WI38 (cell line): ENCODE results near the gene NOS1AP.

ENCODE experiments used
- H3K4me3 ChIP-seq: 2 replicates; pipeline ENCODE4 v1.5.1; 2011; ENCODE audit warnings: low read depth, mild to moderate bottlenecking, control low read depth, low read length
- TF ChIP-seq, protein P1 (sequence below): IDR thresholded peaks from 2 replicates; pipeline ENCODE4 v1.5.1; 2012; ENCODE audit warnings: low read depth, mild to moderate bottlenecking, control low read depth, low read length

NOS1AP gene

GRCh38 chr1:162328512-162328911, 259.0 kb downstream of the NOS1AP start:
- H3K4me3 ChIP-seq, result no peak overlapping the region
- TF ChIP-seq, protein P1, sequence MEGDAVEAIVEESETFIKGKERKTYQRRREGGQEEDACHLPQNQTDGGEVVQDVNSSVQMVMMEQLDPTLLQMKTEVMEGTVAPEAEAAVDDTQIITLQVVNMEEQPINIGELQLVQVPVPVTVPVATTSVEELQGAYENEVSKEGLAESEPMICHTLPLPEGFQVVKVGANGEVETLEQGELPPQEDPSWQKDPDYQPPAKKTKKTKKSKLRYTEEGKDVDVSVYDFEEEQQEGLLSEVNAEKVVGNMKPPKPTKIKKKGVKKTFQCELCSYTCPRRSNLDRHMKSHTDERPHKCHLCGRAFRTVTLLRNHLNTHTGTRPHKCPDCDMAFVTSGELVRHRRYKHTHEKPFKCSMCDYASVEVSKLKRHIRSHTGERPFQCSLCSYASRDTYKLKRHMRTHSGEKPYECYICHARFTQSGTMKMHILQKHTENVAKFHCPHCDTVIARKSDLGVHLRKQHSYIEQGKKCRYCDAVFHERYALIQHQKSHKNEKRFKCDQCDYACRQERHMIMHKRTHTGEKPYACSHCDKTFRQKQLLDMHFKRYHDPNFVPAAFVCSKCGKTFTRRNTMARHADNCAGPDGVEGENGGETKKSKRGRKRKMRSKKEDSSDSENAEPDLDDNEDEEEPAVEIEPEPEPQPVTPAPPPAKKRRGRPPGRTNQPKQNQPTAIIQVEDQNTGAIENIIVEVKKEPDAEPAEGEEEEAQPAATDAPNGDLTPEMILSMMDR, result no peak

GRCh38 chr1:162329826-162330225, 260.3 kb downstream of the NOS1AP start:
- no peak overlapping the region for H3K4me3 ChIP-seq
- TF ChIP-seq, protein P1, result no peak

GRCh38 chr1:162333991-162334390, 264.5 kb downstream of the NOS1AP start:
- TF ChIP-seq, protein P1, result no peak
- no peak overlapping the region for H3K4me3 ChIP-seq

- H3K4me3 ChIP-seq, result no peak overlapping the region
- TF ChIP-seq, protein P1, result no peak
Measured at GRCh38 chr1:162335126-162335525, 265.6 kb downstream of the NOS1AP start.

DNA sequence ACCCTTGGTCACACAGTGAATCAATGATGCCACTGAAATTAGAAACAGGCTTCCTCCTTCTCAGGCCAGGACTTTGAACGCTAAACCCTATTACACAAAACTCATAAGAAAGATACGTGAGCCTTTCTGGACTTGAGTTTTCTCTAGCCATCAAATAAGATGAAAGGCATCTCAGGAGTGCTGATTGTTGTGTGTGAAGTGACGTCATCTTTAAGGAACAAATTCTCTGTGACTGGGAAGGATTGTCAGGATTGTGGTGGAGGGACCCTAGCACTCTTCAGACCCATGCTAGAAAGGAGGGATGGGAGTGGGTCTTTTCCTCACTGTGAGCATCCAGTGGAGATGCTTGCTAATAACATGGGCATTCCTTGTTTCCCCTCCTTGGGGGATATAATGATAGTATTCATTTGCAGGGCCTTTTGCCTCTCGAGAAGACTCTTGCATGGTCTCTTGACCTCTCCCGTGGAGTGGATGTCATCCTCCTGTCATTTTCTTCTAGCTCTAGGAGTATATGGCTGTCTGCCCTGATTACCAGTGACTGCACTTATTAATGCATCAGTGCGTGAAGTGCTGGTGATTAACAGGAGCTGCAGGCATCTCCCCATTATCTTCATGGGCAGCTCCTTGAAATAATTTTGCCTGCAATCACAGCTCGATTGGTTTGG, 267.3 kb downstream of the NOS1AP start:
- TF ChIP-seq, protein P1, result no peak

DNA sequence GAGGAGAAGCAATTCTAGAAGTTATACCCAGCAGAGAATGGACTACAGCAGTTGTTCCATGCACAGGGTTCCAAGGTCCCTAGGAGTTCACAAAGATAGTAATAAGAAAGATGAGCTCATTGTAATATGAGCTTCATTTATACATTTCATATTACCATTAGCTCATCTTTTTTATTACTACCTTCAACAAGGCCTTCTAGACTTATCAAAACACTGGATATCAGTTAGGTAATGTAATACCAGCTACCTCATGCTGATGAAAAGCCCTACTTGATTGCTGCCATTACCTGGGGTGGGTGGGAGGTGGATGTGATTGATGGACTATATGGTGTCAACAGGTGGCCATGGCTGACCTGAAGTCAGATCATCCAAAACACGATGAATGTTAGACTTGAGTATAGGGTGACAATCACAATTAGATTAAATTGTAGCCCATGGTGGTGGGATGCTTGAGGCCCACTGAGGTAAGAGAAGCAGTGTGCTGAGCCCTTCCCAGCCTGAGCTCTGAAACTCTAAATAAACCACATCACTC, 273.0 kb downstream of the NOS1AP start:
- TF ChIP-seq, protein P1, result no peak
- no peak overlapping the region for H3K4me3 ChIP-seq

More for the DNA sequence above, 267.3 kb downstream of the NOS1AP start:
- H3K4me3 ChIP-seq, result no peak overlapping the region

- no peak overlapping the region for H3K4me3 ChIP-seq
- TF ChIP-seq, protein P1, result no peak
Measured at GRCh38 chr1:162343470-162343869, 274.0 kb downstream of the NOS1AP start.
